NT2/D1 (cell line): ENCODE data around the gene FN3K.
"Not testable (repeated sequence)": the region's sequence is repeated elsewhere in the genome, so short reads cannot be mapped to it uniquely, and the experiment has no call there.

Experiments
- DNase-seq: peaks from one replicate; pipeline ENCODE4 v3.0.0-alpha.2; 2011; ENCODE audit warnings: low read depth, low spot score
- H3K27me3 ChIP-seq: 2 replicates; pipeline ENCODE4 v1.6.0; 2011; ENCODE audit warnings: mild to moderate bottlenecking; ENCODE audit not compliant: insufficient read length, insufficient read depth
- H3K36me3 ChIP-seq: 2 replicates; pipeline ENCODE4 v1.6.1; 2011; ENCODE audit warnings: mild to moderate bottlenecking, low read length, mixed read lengths; ENCODE audit not compliant: insufficient read depth, insufficient read length
- H3K4me1 ChIP-seq: 2 replicates; pipeline ENCODE4 v1.5.1; 2011; ENCODE audit not compliant: insufficient read depth, insufficient read length
- H3K4me3 ChIP-seq: 2 replicates; pipeline ENCODE4 v1.5.1; 2011; ENCODE audit warnings: low read depth; ENCODE audit not compliant: insufficient read length
- H3K9ac ChIP-seq: 2 replicates; pipeline ENCODE4 v1.6.0; 2011; ENCODE audit warnings: low read depth; ENCODE audit not compliant: insufficient read length
- H3K9me3 ChIP-seq: 2 replicates; pipeline ENCODE4 v1.5.1; 2011; ENCODE audit warnings: mild to moderate bottlenecking, low read length; ENCODE audit not compliant: insufficient read depth
- SUZ12 ChIP-seq: IDR thresholded peaks from 2 replicates; pipeline ENCODE4 v1.6.1; 2011; ENCODE audit not compliant: insufficient read length, insufficient read depth; ENCODE audit errors: extremely low read depth
- YY1 ChIP-seq: IDR thresholded peaks from 2 replicates; pipeline ENCODE4 v1.6.1; 2011; ENCODE audit not compliant: insufficient read length, insufficient read depth
- ZNF274 ChIP-seq: IDR thresholded peaks from 2 replicates; pipeline ENCODE4 v1.6.1; 2011; ENCODE audit warnings: mild to moderate bottlenecking, low read depth, low read length

FN3K gene

GRCh38 chr17:82743344-82744219 is 8.2 kb downstream of the FN3K start:
- DNase-seq, result no peak
- H3K9me3 ChIP-seq, result peaks cover 55% of the 10 kb centered on the region
- H3K4me1 ChIP-seq, result peaks cover 8% of the 10 kb centered on the region
- peak overlapping the region; percentile 3 for H3K9ac ChIP-seq
- H3K27me3 ChIP-seq, result no peaks in the 10 kb centered on the region
- no peak for TF ChIP-seq SUZ12
- TF ChIP-seq YY1, result no peak
- TF ChIP-seq ZNF274, result no peak
- H3K4me3 ChIP-seq, result no peak overlapping the region
- H3K36me3 ChIP-seq, result peaks cover 25% of the 10 kb centered on the region

GRCh38 chr17:82744736-82745135 is 9.3 kb downstream of the FN3K start:
- DNase-seq, H3K9ac ChIP-seq, H3K27me3 ChIP-seq, H3K4me1 ChIP-seq, H3K4me3 ChIP-seq: not testable (repeated sequence)
- H3K9me3 ChIP-seq, result peaks cover 63% of the 10 kb centered on the region
- H3K36me3 ChIP-seq, result peaks cover 33% of the 10 kb centered on the region

GRCh38 chr17:82745524-82745923 is 10.1 kb downstream of the FN3K start:
- no peak for DNase-seq
- peaks cover 8% of the 10 kb centered on the region for H3K4me1 ChIP-seq
- no peaks in the 10 kb centered on the region for H3K27me3 ChIP-seq
- peaks cover 62% of the 10 kb centered on the region for H3K9me3 ChIP-seq
- no peak overlapping the region for H3K9ac ChIP-seq
- TF ChIP-seq ZNF274 (no peak), YY1 (no peak), SUZ12 (no peak)
- no peak overlapping the region for H3K4me3 ChIP-seq
- peaks cover 29% of the 10 kb centered on the region for H3K36me3 ChIP-seq

GRCh38 chr17:82748756-82749155 is 13.3 kb downstream of the FN3K start:
- DNase-seq, result no peak
- no peak overlapping the region for H3K9ac ChIP-seq
- H3K4me1 ChIP-seq, result peaks cover 5% of the 10 kb centered on the region
- no peak overlapping the region for H3K4me3 ChIP-seq
- H3K27me3 ChIP-seq, result peaks cover 4% of the 10 kb centered on the region
- peaks cover 9% of the 10 kb centered on the region for H3K36me3 ChIP-seq
- H3K9me3 ChIP-seq, result peaks cover 38% of the 10 kb centered on the region
- TF ChIP-seq SUZ12 (no peak), YY1 (no peak), ZNF274 (no peak)

GRCh38 chr17:82750241-82750908 is 15.0 kb downstream of the FN3K start:
- no peak for TF ChIP-seq YY1
- no peak for TF ChIP-seq SUZ12
- TF ChIP-seq ZNF274, result no peak
- peaks cover 7% of the 10 kb centered on the region for H3K4me1 ChIP-seq
- H3K9ac ChIP-seq, result no peak overlapping the region
- peaks cover 34% of the 10 kb centered on the region for H3K9me3 ChIP-seq
- peaks cover 9% of the 10 kb centered on the region for H3K36me3 ChIP-seq
- no peak overlapping the region for H3K4me3 ChIP-seq
- peaks cover 4% of the 10 kb centered on the region for H3K27me3 ChIP-seq
- no peak for DNase-seq

- Histone ChIP-seq H3K27me3 (peaks cover 4% of the 10 kb centered on the region), H3K4me3 (peak overlapping the region; percentile 42), H3K36me3 (peaks cover 11% of the 10 kb centered on the region), H3K9ac (no peak overlapping the region), H3K4me1 (peaks cover 12% of the 10 kb centered on the region), H3K9me3 (peaks cover 26% of the 10 kb centered on the region)
- DNase-seq, result no peak
- TF ChIP-seq ZNF274 (no peak), SUZ12 (no peak), YY1 (no peak)
These were observed 15.8 kb downstream of the FN3K start for GRCh38 chr17:82751171-82751570.

DNA sequence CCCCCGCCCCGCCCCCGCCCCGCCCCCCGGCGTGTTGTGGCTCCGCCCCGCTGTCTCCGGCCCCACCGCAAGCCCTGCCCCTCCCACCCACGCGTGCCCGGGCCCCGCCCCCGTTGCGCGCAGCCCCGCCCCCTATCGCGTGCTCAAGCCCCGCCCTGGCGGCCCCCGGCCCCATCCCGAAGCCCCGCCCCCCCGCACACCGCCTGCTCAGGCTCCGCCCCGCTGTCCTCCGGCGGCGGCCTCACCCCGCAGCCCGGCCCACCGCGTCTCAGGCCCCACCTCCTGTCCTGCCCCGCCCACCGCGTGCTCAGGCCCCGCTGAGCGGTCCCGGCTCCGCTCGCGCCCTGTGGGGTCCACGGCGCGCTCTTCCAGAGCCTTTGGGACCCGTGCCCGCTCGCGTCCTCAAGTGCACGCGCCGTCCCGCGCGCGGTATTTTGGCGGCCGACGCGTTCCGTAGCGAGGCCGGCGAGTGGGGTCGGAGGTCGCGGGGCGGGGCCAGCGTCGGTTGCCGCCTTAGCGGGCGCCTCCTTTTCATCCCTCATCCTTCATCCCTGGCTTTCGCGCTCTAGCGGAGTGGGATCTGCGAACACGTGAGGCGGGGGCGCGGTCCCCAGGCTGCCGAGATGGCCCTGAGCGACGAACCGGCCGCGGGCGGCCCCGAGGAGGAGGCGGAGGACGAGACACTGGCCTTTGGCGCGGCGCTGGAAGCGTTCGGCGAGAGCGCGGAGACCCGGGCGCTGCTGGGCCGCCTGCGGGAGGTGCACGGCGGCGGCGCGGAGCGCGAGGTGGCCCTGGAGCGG is 16.4 kb downstream of the FN3K start, which contains the start of gene TBCD:
TSS of gene TBCD (plus strand) at position 495 of the 800 bp plus-strand sequence. CDS start at position 624, 129 bp downstream.
- Histone ChIP-seq H3K9me3 (peaks cover 21% of the 10 kb centered on the region; the same call in 1 of the 2 replicates), H3K4me1 (peaks cover 12% of the 10 kb centered on the region), H3K9ac (peak within 1 kb of the TSS; percentile 97), H3K4me3 (peak within 1 kb of the TSS; percentile 97), H3K27me3 (peaks cover 4% of the 10 kb centered on the region), H3K36me3 (peaks cover 17% of the 10 kb centered on the region)
- TF ChIP-seq ZNF274 (no peak), SUZ12 (no peak), YY1 (no peak)
- no peak for DNase-seq
